A549 (cell line): ENCODE results near the gene LLCFC1.

Experiments used
- CHD4 ChIP-seq: fragments of 200-600 bp; sonication (generic); IDR thresholded peaks from 2 replicates; pipeline ENCODE4 v1.6.1; 2016; ENCODE audit warnings: antibody characterized with exemption, mild to moderate bottlenecking, borderline replicate concordance
- CTCF ChIP-seq: fragments of >200 bp; sonication (Bioruptor Twin); formaldehyde crosslinking; IDR thresholded peaks from 3 replicates; pipeline ENCODE4 v1.5.1; 2016
- EHMT2 ChIP-seq: fragments of 200-600 bp; sonication (generic); IDR thresholded peaks from 2 replicates; pipeline ENCODE4 v1.6.1; 2016; ENCODE audit warnings: antibody characterized with exemption, low read depth, mild to moderate bottlenecking, moderate library complexity
- EP300 ChIP-seq, 2 experiments: fragments of >200 bp; sonication (Bioruptor Twin); formaldehyde crosslinking; IDR thresholded peaks; 2 replicates in 1 of 2; 3 replicates in 1 of 2; pipeline ENCODE4 v1.6.1; 2016 to 2017
- HDAC2 ChIP-seq: fragments of 200-600 bp; sonication (generic); IDR thresholded peaks from 2 replicates; pipeline ENCODE4 v1.6.1; 2016
- HOXA7 ChIP-seq: fragments of 250-450 bp; sonication (Bioruptor Pico); IDR thresholded peaks from 2 replicates; pipeline ENCODE4 v1.5.0; 2020; ENCODE audit warnings: mild to moderate bottlenecking, moderate library complexity
- MAFK ChIP-seq: fragments of 450-650 bp; IDR thresholded peaks from 2 replicates; pipeline ENCODE4 v1.6.1; 2014; ENCODE audit not compliant: partially characterized antibody
- MAX ChIP-seq: IDR thresholded peaks from 2 replicates; pipeline ENCODE4 v1.6.1; 2012
- PBX3 ChIP-seq: IDR thresholded peaks from 2 replicates; pipeline ENCODE4 v1.6.1; 2012
- POLR2A ChIP-seq: IDR thresholded peaks from 2 replicates; pipeline ENCODE4 v1.6.1; 2012; ENCODE audit warnings: mild to moderate bottlenecking, low read length
- REST ChIP-seq: fragments of 200-600 bp; sonication (generic); IDR thresholded peaks from 2 replicates; pipeline ENCODE4 v1.6.1; 2016; ENCODE audit warnings: antibody characterized with exemption, mild to moderate bottlenecking, moderate library complexity
- USF2 ChIP-seq: fragments of 450-650 bp; IDR thresholded peaks from 2 replicates; pipeline ENCODE4 v1.6.1; 2014; ENCODE audit warnings: antibody characterized with exemption

GRCh38 chr7:142894985-142895593, 44.2 kb upstream of the LLCFC1 start:
- TF ChIP-seq EP300 (IDR thresholded peaks at IDR 0.05) (no peak), POLR2A (no peak), CHD4 (no peak), CTCF (no peak), HOXA7 (CRISPR knock-in tag) (no peak), REST (no peak), HDAC2 (no peak), MAX (no peak), PBX3 (no peak), MAFK (no peak), EHMT2 (no peak), USF2 (no peak)
